CD14-positive monocyte (primary cell): ENCODE results near the gene MAP2K7. TPM values are rescaled to one million over a fixed set of nuclear protein-coding genes. Genes with fewer than 3 reads are reported as not detected.

Source experiments
- DNase-seq, 3 donors: peaks; one replicate each; pipeline ENCODE4 v3.0.0-alpha.2; 2011 to 2022
- H2AFZ ChIP-seq: 2 replicates; pipeline ENCODE4 v1.6.0; 2012; ENCODE audit warnings: mild to moderate bottlenecking, low read depth, low read length, inconsistent platforms; ENCODE audit not compliant: insufficient read depth, poor library complexity, severe bottlenecking
- H3K27ac ChIP-seq, 2 donors: 1 replicate in 1 of 2; 2 replicates in 1 of 2; pipeline ENCODE4 v1.5.1; 2012 to 2013; ENCODE audit warnings: low read length in 2 of 2, control low read depth in 1 of 2, inconsistent platforms in 1 of 2, low read depth in 1 of 2, mild to moderate bottlenecking in 1 of 2
- H3K27me3 ChIP-seq, 2 donors: one replicate each; pipeline versions ENCODE4 v1.6.0 to v1.6.1; 2011 to 2013; ENCODE audit warnings: low read length in 2 of 2; ENCODE audit not compliant: control insufficient read depth in 2 of 2, insufficient read depth in 2 of 2
- H3K36me3 ChIP-seq, 2 donors: replicated peaks in 1 of 2; 1 replicate in 1 of 2; 2 replicates in 1 of 2; pipeline versions ENCODE4 v1.5.1 to v1.6.1; 2012 to 2013; ENCODE audit warnings: low read length in 2 of 2, control low read depth in 1 of 2, inconsistent platforms in 1 of 2, mild to moderate bottlenecking in 1 of 2; ENCODE audit not compliant: insufficient read depth in 2 of 2, control insufficient read depth in 1 of 2
- H3K4me1 ChIP-seq, 2 donors: 1 replicate in 1 of 2; 2 replicates in 1 of 2; pipeline versions ENCODE4 v1.5.1 to v1.6.1; 2012 to 2013; ENCODE audit warnings: low read length in 2 of 2, control low read depth in 1 of 2, inconsistent platforms in 1 of 2, mild to moderate bottlenecking in 1 of 2, moderate library complexity in 1 of 2; ENCODE audit not compliant: insufficient read depth in 2 of 2, control insufficient read depth in 1 of 2
- H3K4me2 ChIP-seq: replicated peaks from 2 replicates; pipeline ENCODE3; 2012; ENCODE audit warnings: low read length, moderate library complexity, mild to moderate bottlenecking; ENCODE audit not compliant: poor library complexity, severe bottlenecking; ENCODE audit errors: extremely low read depth
- H3K4me3 ChIP-seq, 3 experiments: fragments of 200-600 bp in 1 of 3; sonication (generic) in 1 of 3; replicated peaks in 1 of 3; 1 replicate in 2 of 3; 2 replicates in 1 of 3; pipeline ENCODE4 v1.5.1; 2011 to 2013; ENCODE audit warnings: low read length in 3 of 3, mild to moderate bottlenecking in 3 of 3, control low read depth in 2 of 3, low read depth in 2 of 3, inconsistent platforms in 1 of 3, moderate library complexity in 1 of 3
- H3K79me2 ChIP-seq: 2 replicates; pipeline ENCODE4 v1.6.0; 2012; ENCODE audit warnings: mild to moderate bottlenecking, control low read depth, inconsistent platforms, low read length, moderate library complexity; ENCODE audit not compliant: insufficient read depth
- H3K9ac ChIP-seq: 2 replicates; pipeline ENCODE4 v1.6.0; 2017; ENCODE audit warnings: low read length, mild to moderate bottlenecking; ENCODE audit not compliant: insufficient read depth, poor library complexity, severe bottlenecking
- H3K9me3 ChIP-seq, 2 donors: replicated peaks in 1 of 2; 1 replicate in 1 of 2; 2 replicates in 1 of 2; pipeline versions ENCODE4 v1.5.1 to v1.6.1; 2012 to 2013; ENCODE audit warnings: low read length in 2 of 2, control low read depth in 1 of 2; ENCODE audit not compliant: control insufficient read depth in 1 of 2, insufficient read depth in 1 of 2
- H4K20me1 ChIP-seq: 2 replicates; pipeline ENCODE4 v1.6.0; 2012; ENCODE audit warnings: mild to moderate bottlenecking, low read length, control low read depth, moderate library complexity; ENCODE audit not compliant: insufficient read depth
- H3K27ac Mint-ChIP-seq, 7 donors: one replicate each; pipeline ENCODE4 v1.8.0; 2020; ENCODE audit warnings: mild to moderate bottlenecking in 7 of 7, mixed read lengths in 7 of 7, moderate library complexity in 6 of 7, inconsistent platforms in 2 of 7
- H3K27me3 Mint-ChIP-seq, 3 donors: one replicate each; pipeline ENCODE4 v1.8.0; 2021 to 2022; ENCODE audit warnings: low read depth in 3 of 3, mild to moderate bottlenecking in 3 of 3, mixed read lengths in 3 of 3, moderate library complexity in 3 of 3, inconsistent platforms in 1 of 3
- H3K36me3 Mint-ChIP-seq, 2 donors: one replicate each; pipeline ENCODE4 v1.8.0; 2020; ENCODE audit warnings: mixed read lengths in 2 of 2, inconsistent platforms in 1 of 2, mild to moderate bottlenecking in 1 of 2
- H3K4me1 Mint-ChIP-seq: one replicate; pipeline ENCODE4 v1.8.0; 2020; ENCODE audit warnings: mild to moderate bottlenecking, mixed read lengths
- H3K4me3 Mint-ChIP-seq, 2 donors: one replicate each; pipeline ENCODE4 v1.8.0; 2020; ENCODE audit warnings: mild to moderate bottlenecking in 2 of 2, mixed read lengths in 2 of 2, moderate library complexity in 1 of 2
- H3K9me3 Mint-ChIP-seq, 7 donors: one replicate each; pipeline ENCODE4 v1.8.0; 2020 to 2022; ENCODE audit warnings: mixed read lengths in 7 of 7, mild to moderate bottlenecking in 6 of 7, moderate library complexity in 6 of 7, inconsistent platforms in 2 of 7
- CTCF ChIP-seq: fragments of 200-600 bp; IDR thresholded peaks from one replicate; pipeline ENCODE4 v1.8.0; 2022; ENCODE audit warnings: antibody characterized with exemption, mild to moderate bottlenecking
- WGBS: methylation state at CpG from one replicate; pipeline ENCODE4 v1.1.5; 2013; ENCODE audit warnings: missing lambda C conversion rate; ENCODE audit not compliant: insufficient coverage; 5-methylcytosine and 5-hydroxymethylcytosine counted together
- intact Hi-C, 2 donors: fragments of 100-400 bp; cut with micrococcal nuclease; formaldehyde crosslinking; loops; one replicate each; pipeline versions ENCODE4 v1.15.0 to v1.15.1; 2023
- polyA plus RNA-seq, 3 donors: library from polyadenylated mRNA; depleted of rRNA in 1 of 3; unstranded in 2 of 3; stranded (reverse) in 1 of 3; fragments of 300-500 nt in 2 of 3; fragments of >200 nt in 1 of 3; fragmentation: Illumina TruSeq in 2 of 3; gene quantifications; 1 replicate in 2 of 3; 2 replicates in 1 of 3; pipeline ENCODE4 v1.2.3, GENCODE V29; 2012 to 2021

MAP2K7 gene
- polyA plus RNA-seq, 3 donors = 0.92 to 39.5 (median 1.5) TPM

- no peak for TF ChIP-seq CTCF
- H3K4me2 ChIP-seq = no peak overlapping the region
- no peak overlapping the region for H3K27ac ChIP-seq
- 96% methylated on average over 23 of the region's 23 CpGs for WGBS
- no peak overlapping the region for H3K4me3 ChIP-seq
- Mint-ChIP-seq H3K27me3 (peaks cover 13 to 19% (median 13%) of the 10 kb centered on the region in 3 donors), H3K4me1 (peaks cover 6% of the 10 kb centered on the region), H3K9me3 (peaks cover 0 to 2% (median 1%) of the 10 kb centered on the region in 7 donors), H3K27ac (peak overlapping the region in 1 of 7 donors; percentile 30), H3K36me3 (peaks cover 26 to 37% of the 10 kb centered on the region in 2 donors), H3K4me3 (no peak overlapping the region)
- intact Hi-C loops = loop anchor here in 1 of 2 donors (10.0 kb wide), 1 partner anchor 1887 kb away; the partner anchor contains the start of gene FBXL12
- H3K79me2 ChIP-seq = no peaks in the 10 kb centered on the region
- no peak for DNase-seq
- no peaks in the 10 kb centered on the region for H3K27me3 ChIP-seq
- H4K20me1 ChIP-seq = peaks cover 4% of the 10 kb centered on the region
- peaks cover 6 to 17% of the 10 kb centered on the region in 2 donors for H3K4me1 ChIP-seq
- no peak overlapping the region for H2AFZ ChIP-seq
- peaks cover 26 to 31% of the 10 kb centered on the region in 2 donors for H3K36me3 ChIP-seq
- no peaks in the 10 kb centered on the region for H3K9me3 ChIP-seq
- H3K9ac ChIP-seq = no peak overlapping the region
These were observed 24.1 kb downstream of the MAP2K7 start for GRCh38 chr19:7927605-7928333.

GRCh38 chr19:7928334-7928706 lies 24.6 kb downstream of the MAP2K7 start:
- H3K27me3 ChIP-seq = no peaks in the 10 kb centered on the region
- H3K4me1 Mint-ChIP-seq = peaks cover 6% of the 10 kb centered on the region
- intact Hi-C loops = loop anchor here in 1 of 2 donors (10.0 kb wide), 1 partner anchor 1886 kb away; the partner anchor contains the start of gene FBXL12
- TF ChIP-seq CTCF = no peak
- WGBS = 100% methylated on average over 4 of the region's 9 CpGs
- H3K27ac ChIP-seq = no peak overlapping the region
- H4K20me1 ChIP-seq = peaks cover 4% of the 10 kb centered on the region
- H3K4me2 ChIP-seq = no peak overlapping the region
- no peak overlapping the region for H3K4me3 Mint-ChIP-seq
- H3K36me3 ChIP-seq = peaks cover 28 to 32% of the 10 kb centered on the region in 2 donors
- peak overlapping the region in 2 of 7 donors; percentile 64 to 68 for H3K27ac Mint-ChIP-seq
- H3K36me3 Mint-ChIP-seq = peaks cover 26 to 37% of the 10 kb centered on the region in 2 donors
- H3K79me2 ChIP-seq = no peaks in the 10 kb centered on the region
- no peak for DNase-seq
- no peak overlapping the region for H3K9ac ChIP-seq
- H3K4me1 ChIP-seq = peaks cover 6 to 17% of the 10 kb centered on the region in 2 donors
- H2AFZ ChIP-seq = no peak overlapping the region
- peaks cover 0 to 2% (median 1%) of the 10 kb centered on the region in 7 donors for H3K9me3 Mint-ChIP-seq
- H3K9me3 ChIP-seq = no peaks in the 10 kb centered on the region
- H3K4me3 ChIP-seq = no peak overlapping the region
- H3K27me3 Mint-ChIP-seq = peaks cover 13 to 19% (median 13%) of the 10 kb centered on the region in 3 donors
